Measurements from ENCODE around the gene TSPAN5. TPM values are rescaled to one million over a fixed set of nuclear protein-coding genes. Genes with fewer than 3 reads are reported as not detected.
A peak's percentile ranks its signal among the peaks of the same experiment; 100 is the strongest.

The TSPAN5 gene
- total and polyA plus RNA-seq, 2 of the 4 experiments (the other 2 are of a cell fraction), result 64.8 to 79.6 TPM

DNA sequence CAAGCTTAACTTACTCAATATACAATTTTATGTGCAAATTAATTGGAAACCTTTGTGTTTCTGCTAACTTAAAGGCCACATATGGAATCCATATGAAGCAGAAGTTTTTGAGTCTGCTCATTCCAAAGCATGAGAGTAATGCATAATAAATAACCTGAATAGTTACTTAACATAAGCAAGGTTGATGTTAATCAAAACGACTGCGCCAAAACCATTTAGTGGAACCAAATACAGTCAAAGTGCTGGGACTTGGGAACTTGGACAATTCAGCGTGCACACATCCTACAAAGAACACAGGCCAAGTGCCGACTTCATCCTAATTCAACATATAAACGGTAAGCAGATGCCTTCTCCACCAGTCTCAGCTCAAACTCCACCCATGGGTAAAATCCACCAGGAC, 17.0 kb downstream of the TSPAN5 start:
- no peaks in the 10 kb centered on the region for H3K9me3 ChIP-seq (ENCODE audit: control insufficient read depth, insufficient read depth, low read length)
- H3K23ac ChIP-seq (ENCODE audit: low read depth, low read length), result no peak overlapping the region
- ATAC-seq (ENCODE audit: low read depth), result no peak
- peak overlapping the region; percentile 4; the same call in 1 of the 2 replicates for H3K27ac ChIP-seq (ENCODE audit: insufficient read depth, low read length)
- no peak overlapping the region for H2AK9ac ChIP-seq (replicated peaks; ENCODE audit: low read depth, low read length, poor library complexity)
- in situ Hi-C loops (cut with MboI; ENCODE audit: low sequenced_read_pairs) (no loop called here), dilution Hi-C loops (cut with HindIII; ENCODE audit: low sequenced_read_pairs, unreplicated experiment) (no loop called here), intact Hi-C loops (cut with micrococcal nuclease) (no loop called here)
- H3K79me1 ChIP-seq (ENCODE audit: low read depth in 1 of 2, low read length in 2 of 2), result peaks cover 27 to 72% of the 10 kb centered on the region in 2 experiments
- peak overlapping the region; percentile 8; the same call in 1 of the 2 replicates for H3K4ac ChIP-seq (ENCODE audit: low read depth, low read length)
- 0 out of 2 replicates have a peak overlapping the region, but pooled peaks have one; percentile 2 for H3K18ac ChIP-seq (ENCODE audit: low read depth, low read length)
- peaks cover 17% of the 10 kb centered on the region for H3K4me1 ChIP-seq (ENCODE audit: control insufficient read depth, insufficient read depth, low read length)
- H3K4me2 ChIP-seq (ENCODE audit: low read depth, low read length), result no peak overlapping the region; the same call in none of the 2 replicates
- TF ChIP-seq, protein P1, sequence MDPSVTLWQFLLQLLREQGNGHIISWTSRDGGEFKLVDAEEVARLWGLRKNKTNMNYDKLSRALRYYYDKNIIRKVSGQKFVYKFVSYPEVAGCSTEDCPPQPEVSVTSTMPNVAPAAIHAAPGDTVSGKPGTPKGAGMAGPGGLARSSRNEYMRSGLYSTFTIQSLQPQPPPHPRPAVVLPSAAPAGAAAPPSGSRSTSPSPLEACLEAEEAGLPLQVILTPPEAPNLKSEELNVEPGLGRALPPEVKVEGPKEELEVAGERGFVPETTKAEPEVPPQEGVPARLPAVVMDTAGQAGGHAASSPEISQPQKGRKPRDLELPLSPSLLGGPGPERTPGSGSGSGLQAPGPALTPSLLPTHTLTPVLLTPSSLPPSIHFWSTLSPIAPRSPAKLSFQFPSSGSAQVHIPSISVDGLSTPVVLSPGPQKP (IDR thresholded peaks at IDR 0.05; ENCODE audit: borderline replicate concordance, low read depth, low read length), result no peak
- TF ChIP-seq, protein P2, sequence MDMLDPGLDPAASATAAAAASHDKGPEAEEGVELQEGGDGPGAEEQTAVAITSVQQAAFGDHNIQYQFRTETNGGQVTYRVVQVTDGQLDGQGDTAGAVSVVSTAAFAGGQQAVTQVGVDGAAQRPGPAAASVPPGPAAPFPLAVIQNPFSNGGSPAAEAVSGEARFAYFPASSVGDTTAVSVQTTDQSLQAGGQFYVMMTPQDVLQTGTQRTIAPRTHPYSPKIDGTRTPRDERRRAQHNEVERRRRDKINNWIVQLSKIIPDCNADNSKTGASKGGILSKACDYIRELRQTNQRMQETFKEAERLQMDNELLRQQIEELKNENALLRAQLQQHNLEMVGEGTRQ (IDR thresholded peaks at IDR 0.05; ENCODE audit: low read depth, low read length), result no peak
- TF ChIP-seq CEBPB (IDR thresholded peaks at IDR 0.05; ENCODE audit: low read depth, low read length) (no peak), POLR2A (IDR thresholded peaks at IDR 0.05; ENCODE audit: low read depth, low read length) (no peak), FOS (IDR thresholded peaks at IDR 0.05; ENCODE audit: low read depth, low read length) (no peak), NFE2L2 (IDR thresholded peaks at IDR 0.05; ENCODE audit: low read depth, low read length) (no peak)
- H3K14ac ChIP-seq (replicated peaks; ENCODE audit: low read depth, low read length), result peak overlapping the region; percentile 13; the same call in 1 of the 2 replicates
- H2BK120ac ChIP-seq (ENCODE audit: low read depth, low read length), result no peak overlapping the region
- POLR2A ChIA-PET (ENCODE audit: unreplicated experiment), result no interaction called here
- no peak overlapping the region for H3K56ac ChIP-seq (ENCODE audit: extremely low read depth, insufficient read depth, low read length)
- peaks cover 17% of the 10 kb centered on the region for H3K9me1 ChIP-seq (ENCODE audit: insufficient read depth, low read length)
- H4K8ac ChIP-seq (ENCODE audit: low read depth in 2 of 2, low read length in 2 of 2), result peak overlapping the region in 1 of 2 experiments; percentile 39; a peak in 1 of 4 replicates
- H4K20me1 ChIP-seq (ENCODE audit: insufficient read depth, low read length), result peaks cover 26% of the 10 kb centered on the region; the same call in 1 of the 2 replicates
- CTCF ChIA-PET, result interaction anchor here (0.8 kb wide), 1 partner anchor 414 kb away, joined by 3 read pairs; no protein-coding TSS in a partner anchor
- H3K9ac ChIP-seq (ENCODE audit: low read depth, low read length), result no peak overlapping the region
- H4K5ac ChIP-seq (ENCODE audit: low read depth, low read length), result no peak overlapping the region
- peak overlapping the region; percentile 29; the same call in 1 of the 2 replicates for H2BK20ac ChIP-seq (ENCODE audit: low read depth, low read length)
- WGBS, 2 experiments (ENCODE audit: extremely low coverage in 2 of 2, insufficient read length in 1 of 2), result no CpG with 5 or more reads among the region's 5 CpGs
- peak; percentile 56 for DNase-seq
- H3K27me3 ChIP-seq (ENCODE audit: control insufficient read depth, insufficient read depth, low read length), result no peaks in the 10 kb centered on the region
- no TSS peak for BruUV-seq (replicated peaks)
- H2AFZ ChIP-seq (replicated peaks; ENCODE audit: low read length, poor library complexity), result no peak overlapping the region
- H4K91ac ChIP-seq (ENCODE audit: insufficient read depth, low read depth, low read length), result peak overlapping the region; percentile 14; the same call in 1 of the 2 replicates
- H3K4me3 ChIP-seq (ENCODE audit: insufficient read depth, low read depth, low read length), result no peak overlapping the region
- H2AK5ac ChIP-seq (ENCODE audit: low read depth, low read length), result 0 out of 2 replicates have a peak overlapping the region, but pooled peaks have one; percentile 30
- peaks cover 6% of the 10 kb centered on the region; the same call in 1 of the 2 replicates for H3K36me3 ChIP-seq (ENCODE audit: control insufficient read depth, insufficient read depth, low read length)
- no peak overlapping the region for H2BK15ac ChIP-seq (ENCODE audit: low read depth, low read length)
- H2BK5ac ChIP-seq (ENCODE audit: low read depth, low read length, poor library complexity, severe bottlenecking), result no peak overlapping the region

Data from IMR-90 (cell line).